Neural progenitor cell (in vitro differentiated cells): ENCODE measurements around the gene NDRG4. TPM values are rescaled to one million over a fixed set of nuclear protein-coding genes. Genes with fewer than 3 reads are reported as not detected.

Source experiments
- DNase-seq: peaks from one replicate; pipeline ENCODE4 v3.0.0-alpha.2; 2016; ENCODE audit warnings: low spot score
- H2AFZ ChIP-seq: fragments of 200-600 bp; sonication (generic); replicated peaks from 2 replicates; pipeline ENCODE4 v1.6.1; 2016; ENCODE audit warnings: antibody characterized with exemption
- H3F3A ChIP-seq: fragments of 200-600 bp; sonication (generic); 2 replicates; pipeline ENCODE4 v1.6.1; 2016; ENCODE audit warnings: antibody characterized with exemption, low read depth
- H3K27ac ChIP-seq: fragments of 200-600 bp; sonication (generic); 2 replicates; pipeline ENCODE4 v1.5.1; 2016; ENCODE audit warnings: mild to moderate bottlenecking
- H3K27me3 ChIP-seq: fragments of 200-600 bp; sonication (generic); 2 replicates; pipeline ENCODE4 v1.6.1; 2016; ENCODE audit warnings: mild to moderate bottlenecking, moderate library complexity
- H3K36me3 ChIP-seq: fragments of 200-600 bp; sonication (generic); 2 replicates; pipeline ENCODE4 v1.5.1; 2016
- H3K4me1 ChIP-seq: fragments of 200-600 bp; sonication (generic); 2 replicates; pipeline ENCODE4 v1.6.1; 2016; ENCODE audit warnings: mixed run types
- H3K4me2 ChIP-seq: fragments of 200-600 bp; sonication (generic); 2 replicates; pipeline ENCODE4 v1.6.1; 2016
- H3K4me3 ChIP-seq: fragments of 200-600 bp; sonication (generic); 2 replicates; pipeline ENCODE4 v1.5.1; 2016
- H3K79me2 ChIP-seq: fragments of 200-600 bp; sonication (generic); 2 replicates; pipeline ENCODE4 v1.6.1; 2016; ENCODE audit warnings: low read depth
- H3K9ac ChIP-seq: fragments of 200-600 bp; sonication (generic); 2 replicates; pipeline ENCODE4 v1.6.1; 2016
- H3K9me3 ChIP-seq: fragments of 200-600 bp; sonication (generic); 2 replicates; pipeline ENCODE4 v1.5.1; 2016; ENCODE audit warnings: low read depth
- H4K20me1 ChIP-seq: fragments of 200-600 bp; sonication (generic); 2 replicates; pipeline ENCODE4 v1.6.1; 2016; ENCODE audit warnings: low read depth
- H3K27ac Mint-ChIP-seq: 3 replicates; pipeline ENCODE4 v1.8.0; 2021; ENCODE audit warnings: mixed read lengths
- H3K27me3 Mint-ChIP-seq: 2 replicates; pipeline ENCODE4 v1.8.0; 2022; ENCODE audit warnings: low read depth, mild to moderate bottlenecking, inconsistent platforms, moderate library complexity, mixed read lengths; ENCODE audit not compliant: insufficient read depth
- H3K36me3 Mint-ChIP-seq: 3 replicates; pipeline ENCODE4 v1.8.0; 2021; ENCODE audit warnings: mixed read lengths
- H3K4me1 Mint-ChIP-seq: 3 replicates; pipeline ENCODE4 v1.8.0; 2021; ENCODE audit warnings: mixed read lengths
- H3K4me3 Mint-ChIP-seq: 3 replicates; pipeline ENCODE4 v1.8.0; 2021; ENCODE audit warnings: mild to moderate bottlenecking, moderate library complexity, mixed read lengths
- H3K9me3 Mint-ChIP-seq: 3 replicates; pipeline ENCODE4 v1.8.0; 2020; ENCODE audit warnings: mixed read lengths
- EZH2 ChIP-seq: fragments of 200-600 bp; sonication (generic); IDR thresholded peaks from 2 replicates; pipeline ENCODE4 v1.6.1; 2017; ENCODE audit warnings: antibody characterized with exemption, mild to moderate bottlenecking, moderate library complexity
- EZH2phosphoT487 ChIP-seq: fragments of 200-600 bp; sonication (generic); IDR thresholded peaks from 2 replicates; pipeline ENCODE4 v1.6.1; 2017; ENCODE audit warnings: antibody characterized with exemption
- total RNA-seq: library from RNA; depleted of rRNA; stranded (reverse); fragments of >200 nt; gene quantifications from 2 replicates; pipeline ENCODE4 v1.2.3, GENCODE V29; 2015; ENCODE audit warnings: low replicate concordance
- TF ChIP-seq, protein P1 (sequence below): fragments of 200-600 bp; sonication (generic); IDR thresholded peaks from 2 replicates; pipeline ENCODE4 v1.5.1; 2017; ENCODE audit warnings: antibody characterized with exemption, mild to moderate bottlenecking

Gene NDRG4
- total RNA-seq, 1 donor from 2014 or later, result 14.6 TPM

DNA sequence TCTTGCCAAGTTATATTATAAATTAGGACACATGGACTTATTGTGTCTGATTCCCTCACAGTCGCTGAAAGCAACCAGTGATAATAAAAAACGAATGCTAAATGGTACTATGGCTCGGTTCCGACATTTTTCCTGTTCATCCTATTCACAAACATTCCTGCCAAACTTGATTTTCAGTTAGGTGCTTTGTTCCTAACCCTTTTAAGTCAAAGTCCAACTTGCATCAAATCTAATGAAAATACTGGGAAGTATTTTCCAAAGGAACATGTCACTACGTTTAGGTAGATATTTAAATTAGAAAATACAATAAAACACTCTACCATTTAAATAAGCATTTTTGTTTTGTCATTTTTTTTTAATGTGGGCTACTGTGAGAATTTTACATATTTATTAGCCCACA lies 36.3 kb downstream of the NDRG4 start:
- Histone ChIP-seq H3F3A (peaks cover 10% of the 10 kb centered on the region), H3K4me1 (no peaks in the 10 kb centered on the region)
- H3K4me1 Mint-ChIP-seq, result no peaks in the 10 kb centered on the region

DNA sequence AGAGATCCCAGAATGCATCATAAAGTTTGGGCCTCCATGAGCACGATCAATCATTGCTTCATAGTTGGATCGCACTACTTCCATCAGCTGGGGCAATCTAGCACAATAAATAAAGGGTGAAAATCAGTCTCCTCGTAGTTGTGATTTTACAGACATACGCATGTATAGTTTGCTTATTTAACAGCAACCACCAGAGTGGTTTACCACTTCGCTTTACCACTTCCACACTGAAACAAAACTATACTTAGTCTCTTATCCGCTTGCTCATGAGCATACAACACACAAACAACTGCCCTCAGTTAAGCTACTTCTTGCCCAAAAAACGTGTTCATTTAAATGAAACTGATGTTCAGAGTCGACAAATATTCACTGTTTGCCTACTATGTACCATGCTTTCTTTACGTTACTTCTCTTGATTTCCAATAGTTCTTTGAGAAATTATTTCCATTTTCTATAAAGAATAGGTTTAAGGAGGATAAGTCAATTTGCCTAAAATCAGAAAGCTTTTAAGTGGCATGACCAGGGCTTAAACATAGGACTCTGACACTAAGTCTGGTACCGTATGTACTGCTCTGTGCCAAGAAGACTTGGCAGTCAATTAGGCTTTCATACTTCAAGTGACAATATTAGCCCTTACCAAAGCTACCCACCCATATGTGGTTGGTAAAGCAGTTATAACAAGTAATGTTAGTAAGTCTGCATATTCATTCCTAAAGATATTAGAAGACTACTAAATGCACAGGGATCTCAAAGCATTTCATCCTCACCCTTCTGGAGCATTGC lies 37.4 kb downstream of the NDRG4 start:
- H3K9me3 Mint-ChIP-seq, result no peaks in the 10 kb centered on the region
- peaks cover 53% of the 10 kb centered on the region for H3K36me3 Mint-ChIP-seq
- Histone ChIP-seq H3K4me1 (peaks cover 6% of the 10 kb centered on the region), H3K27me3 (no peaks in the 10 kb centered on the region), H3K9me3 (no peaks in the 10 kb centered on the region), H3K9ac (no peak overlapping the region), H3K79me2 (no peaks in the 10 kb centered on the region), H3K4me2 (no peak overlapping the region), H3K27ac (no peak overlapping the region), H3K4me3 (no peak overlapping the region), H2AFZ (no peak overlapping the region), H4K20me1 (peaks cover 13% of the 10 kb centered on the region), H3K36me3 (peaks cover 66% of the 10 kb centered on the region), H3F3A (peaks cover 14% of the 10 kb centered on the region)
- no peak for TF ChIP-seq EZH2phosphoT487
- no peak for DNase-seq
- no peak overlapping the region for H3K27ac Mint-ChIP-seq
- no peak overlapping the region for H3K4me3 Mint-ChIP-seq
- no peaks in the 10 kb centered on the region for H3K4me1 Mint-ChIP-seq
- H3K27me3 Mint-ChIP-seq, result peaks cover 5% of the 10 kb centered on the region

More for the DNA sequence above, 36.3 kb downstream of the NDRG4 start:
- H3K4me3 ChIP-seq, result no peak overlapping the region
- H3K27me3 ChIP-seq, result no peaks in the 10 kb centered on the region
- H3K27ac ChIP-seq, result no peak overlapping the region
- peaks cover 65% of the 10 kb centered on the region for H3K36me3 ChIP-seq
- no peaks in the 10 kb centered on the region for H3K9me3 Mint-ChIP-seq
- H3K4me3 Mint-ChIP-seq, result no peak overlapping the region
- H3K36me3 Mint-ChIP-seq, result peaks cover 54% of the 10 kb centered on the region
- TF ChIP-seq, protein P1, sequence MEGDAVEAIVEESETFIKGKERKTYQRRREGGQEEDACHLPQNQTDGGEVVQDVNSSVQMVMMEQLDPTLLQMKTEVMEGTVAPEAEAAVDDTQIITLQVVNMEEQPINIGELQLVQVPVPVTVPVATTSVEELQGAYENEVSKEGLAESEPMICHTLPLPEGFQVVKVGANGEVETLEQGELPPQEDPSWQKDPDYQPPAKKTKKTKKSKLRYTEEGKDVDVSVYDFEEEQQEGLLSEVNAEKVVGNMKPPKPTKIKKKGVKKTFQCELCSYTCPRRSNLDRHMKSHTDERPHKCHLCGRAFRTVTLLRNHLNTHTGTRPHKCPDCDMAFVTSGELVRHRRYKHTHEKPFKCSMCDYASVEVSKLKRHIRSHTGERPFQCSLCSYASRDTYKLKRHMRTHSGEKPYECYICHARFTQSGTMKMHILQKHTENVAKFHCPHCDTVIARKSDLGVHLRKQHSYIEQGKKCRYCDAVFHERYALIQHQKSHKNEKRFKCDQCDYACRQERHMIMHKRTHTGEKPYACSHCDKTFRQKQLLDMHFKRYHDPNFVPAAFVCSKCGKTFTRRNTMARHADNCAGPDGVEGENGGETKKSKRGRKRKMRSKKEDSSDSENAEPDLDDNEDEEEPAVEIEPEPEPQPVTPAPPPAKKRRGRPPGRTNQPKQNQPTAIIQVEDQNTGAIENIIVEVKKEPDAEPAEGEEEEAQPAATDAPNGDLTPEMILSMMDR, result no peak
- no peak for TF ChIP-seq EZH2
- no peak for TF ChIP-seq EZH2phosphoT487
- no peak for DNase-seq
- no peak overlapping the region for H3K4me2 ChIP-seq
- no peak overlapping the region for H3K9ac ChIP-seq
- no peaks in the 10 kb centered on the region for H3K9me3 ChIP-seq
- peaks cover 5% of the 10 kb centered on the region for H3K27me3 Mint-ChIP-seq
- H3K79me2 ChIP-seq, result no peaks in the 10 kb centered on the region
- H3K27ac Mint-ChIP-seq, result no peak overlapping the region
- peaks cover 7% of the 10 kb centered on the region for H4K20me1 ChIP-seq
- H2AFZ ChIP-seq, result no peak overlapping the region

- H3K27me3 ChIP-seq, result no peaks in the 10 kb centered on the region
- peak overlapping the region; percentile 83 for H3K27ac ChIP-seq
- TF ChIP-seq, protein P1, result no peak
- TF ChIP-seq EZH2phosphoT487, result no peak
- no peak for TF ChIP-seq EZH2
- peaks cover 56% of the 10 kb centered on the region for H3K36me3 Mint-ChIP-seq
- no peaks in the 10 kb centered on the region for H3K9me3 Mint-ChIP-seq
- no peak overlapping the region for H3K9ac ChIP-seq
- no peaks in the 10 kb centered on the region for H3K4me1 Mint-ChIP-seq
- H4K20me1 ChIP-seq, result peaks cover 37% of the 10 kb centered on the region
- H3K36me3 ChIP-seq, result peaks cover 83% of the 10 kb centered on the region
- no peaks in the 10 kb centered on the region for H3K9me3 ChIP-seq
- H3K4me3 ChIP-seq, result no peak overlapping the region
- H3K27me3 Mint-ChIP-seq, result peaks cover 2% of the 10 kb centered on the region
- DNase-seq, result no peak
- peaks cover 16% of the 10 kb centered on the region for H3K4me1 ChIP-seq
- H3K4me3 Mint-ChIP-seq, result no peak overlapping the region
- peaks cover 29% of the 10 kb centered on the region for H3F3A ChIP-seq
- no peak overlapping the region for H2AFZ ChIP-seq
- no peak overlapping the region for H3K4me2 ChIP-seq
- H3K79me2 ChIP-seq, result peaks cover 5% of the 10 kb centered on the region
- H3K27ac Mint-ChIP-seq, result no peak overlapping the region
These were observed 41.8 kb downstream of the NDRG4 start for GRCh38 chr16:58541711-58542110.

DNA sequence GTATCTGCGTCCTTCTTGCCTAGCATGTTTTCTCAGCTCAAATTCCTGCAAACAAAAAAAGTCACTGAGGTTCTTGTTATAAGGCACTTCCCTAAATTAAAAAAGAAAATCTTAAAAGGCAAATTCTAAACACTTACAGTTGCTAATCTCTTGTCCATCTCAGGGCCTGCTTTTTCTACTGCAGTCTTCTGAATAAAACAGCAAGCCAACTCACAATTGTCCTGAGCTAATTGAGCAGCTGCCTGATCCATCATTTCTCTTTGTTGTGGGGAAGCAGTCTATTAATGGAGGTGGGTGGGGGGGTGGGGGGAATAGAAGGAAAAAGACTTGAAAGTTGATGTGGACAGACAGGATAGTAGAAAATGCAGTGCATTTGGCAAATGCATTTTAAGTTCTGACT lies 42.3 kb downstream of the NDRG4 start:
- Mint-ChIP-seq H3K9me3 (no peaks in the 10 kb centered on the region), H3K36me3 (peaks cover 55% of the 10 kb centered on the region), H3K4me1 (no peaks in the 10 kb centered on the region), H3K27me3 (peaks cover 2% of the 10 kb centered on the region), H3K27ac (no peak overlapping the region), H3K4me3 (no peak overlapping the region)
- peaks cover 87% of the 10 kb centered on the region for H3K36me3 ChIP-seq
- peaks cover 37% of the 10 kb centered on the region for H4K20me1 ChIP-seq
- H3F3A ChIP-seq, result peaks cover 35% of the 10 kb centered on the region
- peaks cover 16% of the 10 kb centered on the region for H3K4me1 ChIP-seq
- no peak overlapping the region for H3K9ac ChIP-seq
- DNase-seq, result peak; percentile 50
- peaks cover 10% of the 10 kb centered on the region for H3K79me2 ChIP-seq
- no peak overlapping the region for H2AFZ ChIP-seq
- no peak overlapping the region for H3K4me2 ChIP-seq
- H3K9me3 ChIP-seq, result no peaks in the 10 kb centered on the region
- H3K4me3 ChIP-seq, result no peak overlapping the region
- TF ChIP-seq EZH2phosphoT487, result no peak
- TF ChIP-seq, protein P1, result no peak
- TF ChIP-seq EZH2, result no peak
- no peaks in the 10 kb centered on the region for H3K27me3 ChIP-seq
- peak overlapping the region; percentile 83 for H3K27ac ChIP-seq
